ENCODE measurements around the gene EGLN2. TPM values are rescaled to one million over a fixed set of nuclear protein-coding genes. Genes with fewer than 3 reads are reported as not detected.

The EGLN2 gene
- total RNA-seq = 10 to 100 TPM; 41.7 to 61.3 TPM

DNA sequence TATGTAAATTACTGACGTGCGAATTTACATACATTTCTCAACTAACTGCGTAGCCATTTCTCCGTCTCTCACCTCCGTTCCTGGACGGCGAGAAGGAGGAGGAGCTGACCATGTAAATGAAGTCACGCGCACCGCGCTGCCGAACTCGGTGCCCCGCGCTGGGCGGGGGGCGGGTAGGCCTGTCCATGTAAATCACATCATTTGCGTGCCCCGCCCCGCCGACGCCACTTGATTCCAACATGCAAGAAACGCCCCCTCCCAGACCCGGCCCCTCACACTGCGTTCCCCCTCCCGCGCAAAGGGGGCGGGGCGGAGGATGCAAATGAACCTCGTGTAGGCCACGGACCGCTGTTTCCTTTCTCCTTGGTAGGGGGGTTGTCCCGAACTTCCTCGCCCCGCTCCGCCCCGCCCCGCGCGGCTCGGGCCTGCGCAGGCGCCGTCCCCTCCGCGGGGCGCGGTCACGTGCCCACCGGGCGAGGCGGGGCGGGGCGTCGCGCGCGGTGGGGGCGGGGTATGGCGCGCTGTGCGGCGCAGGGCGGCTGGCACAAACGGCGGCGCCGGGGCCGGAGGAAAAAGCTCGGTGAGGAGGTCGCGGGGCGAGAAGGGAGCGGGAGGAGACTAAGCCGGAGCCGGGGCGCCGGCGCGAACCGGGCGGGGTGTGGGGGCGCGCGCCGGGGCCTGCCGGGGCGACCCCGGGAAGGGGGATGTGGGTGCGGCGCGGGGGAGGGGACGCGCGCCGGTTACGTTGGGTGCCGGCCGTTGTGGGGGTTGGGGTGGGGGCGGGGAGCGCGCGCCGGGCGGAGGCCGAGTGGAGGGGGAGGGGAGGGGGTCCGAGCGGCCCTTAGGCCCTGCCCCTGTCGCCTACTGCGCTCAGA, at the start of gene EGLN2:
TSS of gene EGLN2 (plus strand) at position 509 of the 875 bp plus-strand sequence. CDS start 1,382 bp downstream, outside the sequence.
- peak within 1 kb of the TSS; percentile 80 to 99 for H3K4me3 ChIP-seq
- TF ChIP-seq, protein P1, sequence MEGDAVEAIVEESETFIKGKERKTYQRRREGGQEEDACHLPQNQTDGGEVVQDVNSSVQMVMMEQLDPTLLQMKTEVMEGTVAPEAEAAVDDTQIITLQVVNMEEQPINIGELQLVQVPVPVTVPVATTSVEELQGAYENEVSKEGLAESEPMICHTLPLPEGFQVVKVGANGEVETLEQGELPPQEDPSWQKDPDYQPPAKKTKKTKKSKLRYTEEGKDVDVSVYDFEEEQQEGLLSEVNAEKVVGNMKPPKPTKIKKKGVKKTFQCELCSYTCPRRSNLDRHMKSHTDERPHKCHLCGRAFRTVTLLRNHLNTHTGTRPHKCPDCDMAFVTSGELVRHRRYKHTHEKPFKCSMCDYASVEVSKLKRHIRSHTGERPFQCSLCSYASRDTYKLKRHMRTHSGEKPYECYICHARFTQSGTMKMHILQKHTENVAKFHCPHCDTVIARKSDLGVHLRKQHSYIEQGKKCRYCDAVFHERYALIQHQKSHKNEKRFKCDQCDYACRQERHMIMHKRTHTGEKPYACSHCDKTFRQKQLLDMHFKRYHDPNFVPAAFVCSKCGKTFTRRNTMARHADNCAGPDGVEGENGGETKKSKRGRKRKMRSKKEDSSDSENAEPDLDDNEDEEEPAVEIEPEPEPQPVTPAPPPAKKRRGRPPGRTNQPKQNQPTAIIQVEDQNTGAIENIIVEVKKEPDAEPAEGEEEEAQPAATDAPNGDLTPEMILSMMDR (IDR thresholded peaks at IDR 0.05) = peak in 1 of 2 donors; percentile 20
- H3K36me3 ChIP-seq = peaks cover 21% of the 10 kb centered on the region
- no peaks in the 10 kb centered on the region for H3K27me3 ChIP-seq
- peak; percentile 100 for DNase-seq (ENCODE audit: low spot score)
- peaks cover 1 to 50% of the 10 kb centered on the region in 2 donors for H3K4me1 ChIP-seq
- H3K9me3 ChIP-seq = no peaks in the 10 kb centered on the region
- H3K27ac ChIP-seq = peak within 1 kb of the TSS; percentile 96 to 98

DNA sequence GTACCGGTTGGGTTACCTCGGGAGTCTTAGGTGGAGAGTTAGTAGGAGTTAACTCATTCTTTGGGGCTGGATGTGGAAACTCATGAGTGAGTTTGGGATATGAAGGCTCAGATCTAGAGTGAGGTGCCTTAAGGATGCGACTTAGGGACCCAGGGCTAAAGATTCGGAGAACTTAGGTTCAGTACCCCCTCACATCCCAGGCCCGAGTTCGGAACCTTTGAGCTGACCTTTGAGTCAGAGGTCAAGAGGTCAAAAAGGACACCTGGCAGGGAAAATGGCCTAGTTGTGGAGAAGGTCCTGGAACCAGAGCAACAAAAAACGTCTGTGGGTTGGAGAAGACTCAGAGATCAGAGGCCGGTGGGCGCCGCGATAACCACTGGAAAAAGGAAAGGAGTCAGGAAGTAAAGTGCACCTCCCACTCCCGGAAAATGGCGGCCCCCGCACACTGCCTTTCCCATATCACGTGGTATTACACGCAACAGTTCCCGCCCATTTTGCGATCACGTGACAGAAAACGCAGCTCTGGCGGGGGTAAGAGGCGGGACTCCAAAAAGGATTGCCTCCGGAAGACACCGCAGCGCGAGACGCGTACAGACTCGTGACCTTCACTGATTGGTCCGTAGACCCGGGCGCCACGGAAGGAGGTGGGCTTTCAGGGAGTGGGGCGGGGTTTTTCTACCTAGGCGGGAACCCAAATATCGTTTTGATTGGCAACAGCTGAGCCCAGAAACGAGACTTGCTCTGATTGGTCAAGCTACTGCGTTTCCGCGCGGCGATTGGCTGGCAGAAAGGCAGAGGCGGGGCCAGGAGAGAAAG, 48.7 kb upstream of the EGLN2 start, which contains the start of gene ACTMAP:
TSS of gene ACTMAP (minus strand) at position 420 of the 816 bp plus-strand sequence. CDS start 674 bp downstream, outside the sequence.
- Histone ChIP-seq H3K36me3 (peaks cover 2% of the 10 kb centered on the region), H3K27ac (peak within 1 kb of the TSS; percentile 95 to 96), H3K4me1 (peaks cover 0 to 47% of the 10 kb centered on the region in 2 donors), H3K27me3 (no peaks in the 10 kb centered on the region), H3K4me3 (peak within 1 kb of the TSS; percentile 63 to 74), H3K9me3 (no peaks in the 10 kb centered on the region)
- TF ChIP-seq, protein P1 (IDR thresholded peaks at IDR 0.05) = no peak
- peak; percentile 100 for DNase-seq (ENCODE audit: low spot score)

DNA sequence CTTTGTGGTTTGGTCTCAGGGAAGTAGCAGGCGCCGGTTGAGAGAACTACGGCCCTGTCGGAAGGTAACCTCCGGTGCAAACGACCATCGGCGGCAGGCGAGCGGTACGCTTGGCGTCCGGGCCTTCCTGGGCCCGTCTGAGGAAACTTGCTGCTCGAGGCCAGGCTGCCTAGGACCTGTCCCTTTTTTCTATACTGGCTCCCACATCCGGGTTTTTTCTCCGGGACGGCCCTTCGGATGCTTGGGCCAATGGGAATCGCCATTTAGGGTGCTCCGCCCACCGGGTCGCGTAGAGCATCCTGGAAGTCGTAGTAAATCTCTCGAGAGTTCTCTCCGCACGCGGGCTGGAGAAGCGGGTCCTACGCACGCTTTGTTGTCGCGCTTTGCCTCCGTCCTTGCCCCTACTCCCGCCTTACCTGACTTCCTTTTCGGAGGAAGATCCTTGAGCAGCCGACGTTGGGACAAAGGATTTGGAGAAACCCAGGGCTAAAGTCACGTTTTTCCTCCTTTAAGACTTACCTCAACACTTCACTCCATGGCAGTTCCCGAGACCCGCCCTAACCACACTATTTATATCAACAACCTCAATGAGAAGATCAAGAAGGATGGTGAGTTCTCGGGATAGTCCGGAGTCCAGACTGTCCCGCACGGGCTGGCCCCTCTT, 48.0 kb upstream of the EGLN2 start, which contains the start of gene SNRPA:
TSS of gene SNRPA (plus strand) at position 330 of the 664 bp plus-strand sequence. CDS start at position 536, 206 bp downstream.
- DNase-seq (ENCODE audit: low spot score) = peak; percentile 99
- Histone ChIP-seq H3K27ac (peak within 1 kb of the TSS; percentile 95 to 96), H3K4me3 (peak within 1 kb of the TSS; percentile 63 to 74), H3K4me1 (peaks cover 0 to 52% of the 10 kb centered on the region in 2 donors), H3K9me3 (no peaks in the 10 kb centered on the region), H3K36me3 (peaks cover 7% of the 10 kb centered on the region), H3K27me3 (no peaks in the 10 kb centered on the region)
- TF ChIP-seq, protein P1 (IDR thresholded peaks at IDR 0.05) = no peak

DNA sequence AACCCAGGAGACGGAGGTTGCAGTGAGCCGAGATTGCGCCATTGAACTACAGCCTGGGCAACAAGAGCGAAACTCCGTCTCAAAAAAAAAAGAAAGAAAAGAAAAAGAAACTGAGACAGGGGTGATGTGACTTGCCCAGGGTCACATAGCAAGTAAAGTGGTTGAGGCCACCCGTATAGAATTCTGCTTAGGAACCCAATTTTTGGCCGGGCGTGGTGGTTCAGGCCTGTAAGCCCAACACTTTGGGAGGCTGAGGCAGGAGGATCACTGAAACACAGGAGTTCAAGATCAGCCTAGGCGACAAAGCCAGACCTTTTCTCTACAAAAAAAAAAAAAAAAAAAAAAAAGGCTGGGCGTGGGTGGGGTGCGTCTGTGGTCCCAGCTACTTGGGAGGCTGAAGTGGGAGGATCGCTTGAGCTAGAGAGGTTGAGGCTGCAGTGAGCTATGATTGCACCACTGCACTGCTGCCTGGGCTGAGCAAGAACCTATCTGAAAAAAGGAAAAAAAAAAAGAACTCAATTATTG, 46.7 kb upstream of the EGLN2 start:
- Histone ChIP-seq H3K27ac (no peak overlapping the region), H3K4me3 (peak overlapping the region; percentile 63 to 74), H3K4me1 (peaks cover 0 to 49% of the 10 kb centered on the region in 2 donors), H3K27me3 (no peaks in the 10 kb centered on the region), H3K36me3 (peaks cover 10% of the 10 kb centered on the region), H3K9me3 (no peaks in the 10 kb centered on the region)
- DNase-seq (ENCODE audit: low spot score) = no peak
- TF ChIP-seq, protein P1 (IDR thresholded peaks at IDR 0.05) = no peak

Measured in right atrium auricular region (tissue), 2 donors.